Measurements from ENCODE around the gene ACRBP.

The ACRBP gene

GRCh38 chr12:6592087-6592486 lies 55.1 kb downstream of the ACRBP start:
- Histone ChIP-seq H3K9me3 (ENCODE audit: control insufficient read depth, insufficient read depth, low read length) (no peaks in the 10 kb centered on the region), H3K4me3 (ENCODE audit: low read depth, low read length) (no peak overlapping the region), H3K27me3 (ENCODE audit: control insufficient read depth, insufficient read depth, low read length) (no peaks in the 10 kb centered on the region), H3K9ac (ENCODE audit: low read depth, low read length) (no peak overlapping the region), H3K36me3 (ENCODE audit: control insufficient read depth, insufficient read depth, low read length) (peaks cover 75% of the 10 kb centered on the region), H3K4me1 (ENCODE audit: control insufficient read depth, insufficient read depth, low read length) (no peaks in the 10 kb centered on the region)
